Iris pigment epithelial cell (primary cell): ENCODE results near the gene DPM2.

Source experiments
- DNase-seq: peaks from one replicate; pipeline ENCODE4 v3.0.0-alpha.2; 2011; ENCODE audit warnings: low read depth

Gene DPM2

GRCh38 chr9:127898433-127899127 lies 39.1 kb downstream of the DPM2 start:
- peak; percentile 85 for DNase-seq

GRCh38 chr9:127897193-127897692 lies 40.4 kb downstream of the DPM2 start:
- peak; percentile 82 for DNase-seq

- DNase-seq = no peak
Measured at GRCh38 chr9:127896395-127897192, 41.1 kb downstream of the DPM2 start.

GRCh38 chr9:127895811-127896210 lies 41.8 kb downstream of the DPM2 start:
- no peak for DNase-seq

- DNase-seq = no peak
Measured at GRCh38 chr9:127893392-127893791, 44.3 kb downstream of the DPM2 start.

GRCh38 chr9:127892831-127893230 lies 44.8 kb downstream of the DPM2 start:
- DNase-seq = no peak

GRCh38 chr9:127890053-127890452 lies 47.6 kb downstream of the DPM2 start:
- DNase-seq = no peak

GRCh38 chr9:127887792-127888191 lies 49.9 kb downstream of the DPM2 start:
- no peak for DNase-seq

GRCh38 chr9:127886401-127886972 lies 51.2 kb downstream of the DPM2 start:
- DNase-seq = no peak

- no peak for DNase-seq
Measured at GRCh38 chr9:127885508-127886281, 52.0 kb downstream of the DPM2 start.
